PC-9 (cell line): ENCODE data around the gene ANKRD44.

Source experiments
- CTCF ChIP-seq: fragments of 200-600 bp; sonication (generic); conservative IDR thresholded peaks from 2 replicates; pipeline ENCODE4 v1.6.1; 2017; ENCODE audit warnings: mixed run types, antibody characterized with exemption, mild to moderate bottlenecking, moderate library complexity
- EZH2 ChIP-seq: fragments of 200-600 bp; sonication (generic); IDR thresholded peaks from 2 replicates; pipeline ENCODE4 v1.8.0; 2017; ENCODE audit warnings: antibody characterized with exemption, low read depth

DNA sequence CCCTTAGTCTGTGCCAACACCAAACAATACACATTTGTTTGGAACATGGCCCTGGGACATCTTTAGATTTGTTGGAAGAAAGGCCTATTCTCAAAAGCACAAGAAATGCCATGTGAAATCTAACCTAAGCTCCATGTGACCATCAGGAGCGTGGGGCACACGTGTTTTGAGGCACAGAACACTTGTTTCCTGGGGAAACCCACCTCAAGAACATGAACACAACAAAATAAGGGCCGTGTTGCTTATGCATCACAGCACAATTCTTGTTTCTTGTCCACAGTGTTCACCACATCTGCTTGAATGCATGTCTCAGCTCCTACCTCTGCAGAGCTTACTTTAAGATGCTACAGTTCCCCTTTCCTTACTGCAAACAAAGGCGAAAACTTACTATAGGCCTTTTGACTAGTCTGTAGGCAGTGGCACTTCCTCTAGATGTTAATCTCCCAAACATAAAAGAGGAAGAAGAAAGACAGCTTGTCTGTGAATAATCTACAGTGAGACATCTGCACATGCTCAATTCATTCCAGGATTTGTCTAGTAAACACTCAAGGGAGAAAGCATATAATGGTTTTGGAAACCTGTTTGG, 165.0 kb downstream of the ANKRD44 start:
- TF ChIP-seq CTCF (no peak), EZH2 (no peak)
